ENCODE results near the gene KLK8.
"Not testable (repeated sequence)": the region's sequence is repeated elsewhere in the genome, so short reads cannot be mapped to it uniquely, and the experiment has no call there.

Gene KLK8

DNA sequence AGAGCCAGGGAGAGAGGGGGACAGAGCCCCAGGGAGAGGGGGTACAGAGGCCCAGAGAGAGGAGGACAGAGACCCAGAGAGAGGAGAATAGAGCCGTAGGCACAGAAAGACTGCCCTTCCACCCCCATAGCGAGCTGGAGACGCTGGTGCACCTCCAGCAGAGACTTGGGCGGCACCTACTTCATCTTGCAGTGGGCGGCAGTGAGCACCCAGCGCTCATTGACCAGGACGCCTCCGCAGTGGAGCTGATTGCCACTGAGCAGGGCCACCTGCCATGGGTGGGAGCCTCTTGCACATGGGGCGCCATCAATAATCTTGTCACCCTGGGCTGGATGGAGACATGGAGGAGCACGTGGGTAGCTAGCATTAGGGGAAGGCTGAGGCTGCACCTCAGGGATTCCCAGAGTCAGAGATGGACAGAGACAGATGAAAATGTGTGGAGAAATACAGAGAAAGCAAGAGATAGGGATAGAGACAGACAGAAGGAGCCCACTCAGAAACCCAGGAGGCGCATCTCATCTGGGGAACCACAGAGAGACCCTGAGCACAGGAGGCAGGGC, 19.7 kb downstream of the KLK8 start:
- no peak for DNase-seq

DNA sequence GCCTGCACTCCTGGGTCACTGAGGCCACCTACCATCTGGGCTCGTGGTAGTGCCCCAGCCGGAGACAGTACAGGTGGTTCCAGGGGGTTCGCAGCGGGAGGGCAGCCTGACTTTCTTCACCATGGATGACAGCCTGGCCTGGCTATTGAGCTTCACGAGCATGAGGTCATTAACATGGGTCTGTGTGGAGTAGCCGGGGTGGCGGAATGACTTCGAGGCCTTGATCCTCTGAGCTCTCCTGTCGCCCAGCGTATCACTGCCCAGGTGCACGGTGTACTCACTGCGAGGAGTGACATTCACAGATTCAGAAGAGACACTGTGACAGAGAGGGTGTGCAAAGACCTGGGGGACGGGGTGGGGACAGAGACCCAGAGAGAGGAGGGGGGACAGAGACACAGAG, 21.2 kb downstream of the KLK8 start:
- DNase-seq = no peak

DNA sequence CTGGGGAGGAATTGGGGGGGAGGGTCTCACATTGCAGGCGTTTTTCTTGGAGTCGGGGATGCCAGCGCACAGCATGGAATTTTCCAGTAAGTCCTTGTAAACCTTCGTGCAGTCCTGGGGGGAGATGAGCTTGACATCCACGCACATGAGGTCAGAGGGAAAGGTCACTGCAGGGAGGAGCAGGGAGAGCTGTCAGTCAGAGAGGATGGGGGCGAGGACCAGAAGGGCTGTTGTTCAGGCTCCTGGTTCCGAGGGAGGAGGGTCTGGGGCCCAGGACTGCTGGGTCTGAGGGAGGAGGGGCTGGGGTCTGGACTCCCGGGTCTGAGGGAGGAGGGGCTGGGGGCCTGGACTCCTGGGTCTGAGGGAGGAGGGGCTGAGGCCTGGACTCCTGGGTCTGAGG, 21.6 kb downstream of the KLK8 start:
- no peak for DNase-seq

DNA sequence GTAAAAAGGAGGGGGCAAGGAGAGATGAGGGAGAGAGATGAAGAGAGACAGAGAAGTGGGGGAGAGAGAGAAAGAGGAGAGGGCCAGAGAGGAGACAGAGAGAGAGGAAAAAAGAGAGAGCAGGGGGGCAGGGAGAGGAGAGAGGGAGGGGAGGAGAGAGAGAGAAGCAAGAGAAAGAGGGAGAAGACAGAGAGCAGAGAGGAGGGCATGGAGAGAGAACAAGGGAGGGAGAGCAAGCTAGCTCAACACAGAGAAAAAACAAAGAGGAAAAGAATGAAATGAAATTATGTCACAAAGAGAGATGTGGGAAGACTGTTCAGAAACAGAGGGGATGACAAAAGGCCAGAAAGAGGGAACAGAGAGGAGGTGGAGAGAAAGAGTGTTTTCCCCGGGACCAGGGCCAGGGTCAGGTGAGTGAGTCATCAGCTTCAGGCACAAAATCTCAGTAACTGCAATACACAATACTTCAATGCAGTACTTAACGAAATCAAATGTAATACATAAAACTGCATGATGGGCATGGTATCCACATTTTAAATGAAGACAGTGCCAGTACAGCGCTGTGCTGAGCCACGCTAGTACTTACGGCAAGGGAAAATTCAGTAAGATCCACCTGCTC, 22.5 kb downstream of the KLK8 start:
- DNase-seq = no peak

DNA sequence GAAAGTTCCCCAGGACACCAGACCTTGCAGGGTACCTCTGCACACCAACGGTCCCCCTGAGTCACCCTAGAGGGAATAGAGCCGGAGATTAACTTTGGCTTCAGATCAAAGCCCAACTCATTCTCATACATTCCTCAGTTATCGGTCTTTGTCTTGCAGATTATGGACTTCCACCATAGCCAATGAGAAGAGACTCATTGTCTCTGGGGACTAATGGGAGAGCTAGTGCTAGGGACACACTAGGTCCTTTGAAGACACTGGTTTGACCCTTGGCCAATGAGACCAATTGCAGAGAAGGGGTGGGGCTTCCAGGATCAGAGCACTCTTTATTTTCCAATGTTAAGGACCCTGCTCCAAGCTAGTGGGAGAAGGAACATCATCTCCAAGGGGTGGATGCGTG, 23.8 kb downstream of the KLK8 start:
- DNase-seq = no peak

DNA sequence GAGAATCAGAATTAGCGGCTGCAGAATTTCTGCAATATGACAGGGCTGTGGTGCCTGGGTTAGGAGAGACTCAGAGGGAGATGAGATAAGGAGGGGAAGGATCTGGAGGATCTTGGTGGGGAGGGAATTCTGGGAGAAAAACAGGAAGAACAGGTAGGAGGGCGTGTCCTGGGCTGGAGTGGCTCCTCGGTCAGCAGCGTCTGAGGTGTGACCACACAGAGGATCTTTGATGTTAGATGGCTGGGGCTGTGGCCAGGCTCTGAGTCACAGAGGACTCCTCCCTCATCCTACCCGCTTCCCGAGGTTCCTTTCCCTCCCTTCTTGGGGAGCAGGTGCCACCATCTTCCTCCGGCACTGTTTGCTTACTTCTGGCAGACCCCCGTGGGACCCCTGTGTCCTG, 25.6 kb downstream of the KLK8 start:
- DNase-seq = no peak

DNA sequence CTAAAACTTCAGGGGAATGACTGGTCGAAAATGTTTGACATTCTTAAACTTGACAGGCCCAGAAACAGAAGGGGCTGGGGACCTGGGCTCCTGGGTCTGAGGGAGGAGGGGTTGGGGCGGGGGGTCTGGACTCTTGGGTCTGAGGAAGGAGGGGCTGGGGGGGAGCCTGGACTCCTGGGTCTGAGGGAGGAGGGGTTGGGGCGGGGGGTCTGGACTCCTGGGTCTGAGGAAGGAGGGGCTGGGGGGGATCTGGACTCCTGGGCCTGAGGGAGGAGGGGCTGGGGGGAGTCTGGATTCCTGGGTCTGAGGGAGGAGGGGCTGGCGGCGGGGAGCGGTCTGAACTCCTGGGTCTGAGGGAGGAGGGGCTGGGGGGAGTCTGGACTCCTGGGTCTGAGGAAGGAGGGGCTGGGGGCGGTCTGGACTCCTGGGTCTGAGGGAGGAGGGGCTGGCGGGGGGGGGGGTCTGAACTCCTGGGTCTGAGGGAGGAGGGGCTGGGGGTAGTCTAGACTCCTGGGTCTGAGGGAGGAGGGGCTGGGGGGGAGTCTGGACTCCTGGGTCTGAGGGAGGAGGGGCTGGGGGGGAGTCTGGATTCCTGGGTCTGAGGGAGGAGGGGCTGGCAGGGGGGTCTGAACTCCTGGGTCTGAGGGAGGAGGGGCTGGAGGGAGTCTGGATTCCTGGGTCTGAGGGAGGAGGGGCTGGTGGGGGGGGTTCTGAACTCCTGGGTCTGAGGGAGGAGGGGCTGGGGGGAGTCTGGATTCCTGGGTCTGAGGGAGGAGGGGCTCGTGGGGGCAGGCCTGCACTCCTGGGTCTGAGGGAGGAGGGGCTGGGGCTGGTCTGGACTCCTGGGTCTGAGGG, 26.5 kb downstream of the KLK8 start:
- DNase-seq = no peak

DNA sequence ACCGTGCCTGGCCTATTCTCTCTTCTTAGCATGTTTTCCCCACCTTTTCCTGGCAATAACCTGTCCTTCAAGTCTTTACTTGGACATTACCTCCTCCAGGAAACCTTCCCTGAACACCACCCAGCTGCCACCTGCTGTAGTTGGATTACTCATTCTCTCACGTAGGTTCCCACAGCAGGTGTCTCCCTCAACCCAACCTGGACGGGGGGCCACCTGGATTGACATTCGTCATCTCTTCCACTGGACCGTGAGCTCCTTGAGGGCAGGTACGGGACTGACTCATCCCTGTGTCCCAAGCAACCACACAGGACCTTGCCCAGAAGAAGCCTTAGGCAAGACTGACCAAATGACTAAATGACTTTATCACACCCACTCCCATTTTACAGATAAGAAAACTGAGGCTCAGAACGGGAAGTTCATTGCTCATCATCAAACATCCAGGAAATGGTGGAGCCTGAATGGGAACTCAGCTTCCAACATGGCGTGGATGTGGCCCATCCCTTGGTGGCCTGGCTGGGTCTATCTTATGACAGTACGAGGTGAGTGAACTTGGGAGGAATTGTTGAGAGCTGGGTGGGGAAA, 28.5 kb downstream of the KLK8 start:
- no peak for DNase-seq

DNA sequence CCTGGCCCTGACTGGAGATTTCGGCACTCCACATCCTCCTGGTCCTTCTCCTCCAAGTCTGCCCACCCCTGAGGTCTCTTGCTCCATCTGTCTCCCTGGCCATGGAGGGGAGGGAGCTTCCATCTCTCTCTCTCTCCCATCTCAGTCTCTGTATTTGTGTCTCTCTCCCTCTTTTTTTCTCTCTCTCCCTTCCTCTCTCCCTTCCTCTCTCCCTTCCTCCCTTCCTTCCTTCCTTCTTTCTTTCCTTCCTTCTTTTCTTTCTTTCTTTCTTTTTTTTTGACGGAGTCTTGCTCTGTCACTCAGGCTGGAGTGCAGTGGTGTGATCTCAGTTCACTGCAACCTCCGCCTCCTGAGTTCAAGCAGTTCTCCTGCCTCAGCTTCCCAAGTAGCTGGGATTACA, 31.6 kb downstream of the KLK8 start:
- not testable (repeated sequence) for DNase-seq

DNA sequence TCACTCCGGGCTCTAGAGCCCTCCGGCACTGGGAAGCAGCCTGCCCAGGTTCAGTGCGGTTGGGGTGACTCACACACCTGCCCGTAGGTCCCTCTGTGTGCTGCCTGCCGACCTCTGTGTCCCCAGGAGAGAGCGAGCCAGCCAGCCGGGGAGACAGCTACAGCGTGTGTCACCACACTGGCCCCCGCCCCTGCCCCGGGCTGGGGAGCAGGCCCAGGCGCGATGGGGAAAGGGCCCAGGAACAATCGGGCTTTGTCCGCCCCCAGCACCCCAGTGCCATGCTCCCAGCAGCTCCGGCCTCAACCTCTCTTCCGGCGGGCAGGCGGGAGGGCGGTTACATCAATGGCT, 32.0 kb downstream of the KLK8 start, which contains the start of gene KLK6:
KLK6 (minus strand) TSS at position 179 of the 348 bp plus-strand sequence. CDS start 1,487 bp downstream, outside the sequence.
- peak in 1 of 2 experiments; percentile 18 for DNase-seq

DNA sequence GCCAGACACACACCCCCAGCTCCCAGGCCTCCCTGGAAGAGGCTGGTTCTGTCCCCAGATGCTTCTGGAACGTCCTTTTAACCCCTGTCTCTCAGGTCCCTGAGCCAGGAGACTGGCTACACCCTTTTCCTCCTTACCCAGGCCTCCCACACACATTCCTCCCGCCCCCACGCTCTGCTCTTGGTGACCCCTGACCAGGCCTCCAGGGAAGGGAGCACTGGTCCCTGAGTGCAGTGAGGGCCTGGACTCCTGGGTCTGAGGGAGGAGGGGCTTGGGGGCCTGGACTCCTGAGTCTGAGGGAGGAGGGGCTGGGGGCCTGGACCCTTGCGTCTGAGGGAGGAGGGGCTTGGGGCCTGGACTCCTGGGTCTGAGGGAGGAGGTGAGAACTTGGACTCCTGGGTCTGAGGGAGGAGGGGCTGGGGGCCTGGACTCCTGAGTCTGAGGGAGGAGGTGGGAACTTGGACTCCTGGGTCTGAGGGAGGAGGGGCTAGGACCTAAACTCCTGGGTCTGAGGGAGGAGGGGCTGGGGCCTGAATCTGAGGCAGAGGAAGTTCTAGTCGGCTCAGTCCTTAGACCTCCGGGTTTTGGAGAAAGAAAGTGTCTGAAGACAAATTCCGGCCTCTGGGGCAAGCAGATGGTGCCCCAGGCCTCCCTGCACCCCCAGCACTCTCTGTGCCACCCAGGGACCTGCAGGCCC, 32.5 kb downstream of the KLK8 start:
- no peak for DNase-seq

DNA sequence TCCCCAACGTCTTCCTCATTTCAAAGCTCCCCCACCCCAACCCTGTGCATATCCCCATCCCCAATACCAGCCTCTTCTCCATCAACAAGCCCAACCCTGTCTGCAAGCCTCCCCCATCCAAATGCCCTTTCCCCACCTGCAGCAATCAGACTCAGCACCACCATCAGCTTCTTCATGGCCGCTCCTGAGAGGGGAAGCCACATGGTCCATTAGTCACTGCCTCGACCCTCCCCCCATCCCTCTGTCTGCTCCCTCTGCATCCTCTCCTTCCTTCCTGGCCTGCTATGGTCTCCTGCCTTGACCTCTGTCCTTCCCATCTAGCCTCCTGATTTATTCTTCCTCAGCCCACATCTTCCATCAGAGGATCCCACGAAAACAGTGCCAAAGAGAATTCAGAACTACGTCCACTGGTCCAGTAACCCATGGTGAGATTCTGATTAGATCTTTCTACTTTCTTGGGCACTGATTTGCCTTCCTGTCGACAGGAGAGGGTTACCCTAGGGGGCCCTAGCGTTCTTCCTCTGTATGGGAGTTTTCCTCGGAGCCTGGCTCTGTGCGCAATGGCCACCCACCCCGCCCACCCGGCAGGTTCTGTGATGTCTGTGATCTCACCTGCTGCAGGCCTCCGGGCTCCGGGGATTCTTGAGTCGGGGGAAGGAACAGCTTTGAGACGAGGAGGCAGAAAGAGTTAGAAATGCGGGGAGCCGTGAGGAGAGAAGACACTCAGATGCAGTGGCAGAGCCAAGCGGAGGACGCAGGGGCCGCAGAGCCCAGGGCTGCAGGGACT, 33.3 kb downstream of the KLK8 start:
- no peak for DNase-seq

DNA sequence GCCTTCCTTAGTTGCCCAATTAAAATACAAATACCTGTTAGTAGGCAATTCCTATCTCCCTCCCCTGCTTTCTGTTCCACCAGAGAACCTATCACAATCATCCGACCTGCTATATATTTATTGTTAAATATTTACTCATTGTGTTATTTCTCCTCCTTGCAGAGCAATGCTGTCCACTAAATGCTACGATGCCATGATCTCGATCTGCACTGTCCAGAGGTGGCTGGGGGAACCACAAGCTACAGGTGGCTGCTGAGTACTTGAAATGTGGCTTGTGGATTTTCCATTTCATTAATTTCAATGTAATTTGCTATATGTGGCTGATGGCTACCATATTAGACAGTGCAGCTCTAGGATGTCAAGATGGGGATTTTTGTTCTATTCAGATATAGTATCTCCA, 37.1 kb downstream of the KLK8 start:
- no peak for DNase-seq

DNA sequence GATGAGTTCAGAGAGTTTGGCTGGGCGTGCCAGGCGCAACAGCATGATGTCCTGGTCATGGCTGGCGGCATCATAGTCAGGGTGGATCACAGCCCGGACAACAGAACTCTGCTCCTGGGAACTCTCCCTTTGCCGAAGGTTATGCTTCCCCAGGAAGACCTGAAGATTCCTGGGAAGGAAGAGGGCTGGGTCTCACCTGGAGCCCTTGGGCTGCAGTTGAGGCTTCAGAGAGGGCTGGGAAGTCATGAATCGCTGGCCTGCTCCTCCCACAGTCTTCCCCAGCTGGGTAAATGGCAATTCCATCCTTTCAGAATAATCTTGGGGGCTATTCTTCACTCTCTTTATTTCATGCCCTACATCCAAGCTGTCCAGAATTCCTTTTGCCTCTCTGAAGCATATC, 38.0 kb downstream of the KLK8 start:
- DNase-seq = no peak

DNA sequence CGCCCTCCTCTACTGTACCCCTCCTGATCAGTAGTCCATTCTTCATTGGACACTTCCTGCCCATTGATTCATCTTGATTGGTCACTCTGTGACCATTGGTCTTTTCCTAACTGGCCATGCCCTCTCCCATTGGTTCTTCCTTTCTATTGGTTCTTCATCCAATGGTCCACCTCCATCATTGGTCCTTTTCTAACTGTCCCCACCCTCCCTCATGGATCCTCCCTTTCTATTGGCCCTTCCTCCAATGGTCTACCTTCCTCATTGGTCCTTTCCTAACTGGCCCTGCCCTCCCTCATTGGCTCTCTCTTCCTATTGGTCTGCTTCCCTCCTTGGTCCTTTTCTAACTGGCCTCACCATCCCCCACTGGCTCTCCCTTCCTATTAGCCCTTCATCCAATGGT, 39.2 kb downstream of the KLK8 start:
- DNase-seq = no peak

DNA sequence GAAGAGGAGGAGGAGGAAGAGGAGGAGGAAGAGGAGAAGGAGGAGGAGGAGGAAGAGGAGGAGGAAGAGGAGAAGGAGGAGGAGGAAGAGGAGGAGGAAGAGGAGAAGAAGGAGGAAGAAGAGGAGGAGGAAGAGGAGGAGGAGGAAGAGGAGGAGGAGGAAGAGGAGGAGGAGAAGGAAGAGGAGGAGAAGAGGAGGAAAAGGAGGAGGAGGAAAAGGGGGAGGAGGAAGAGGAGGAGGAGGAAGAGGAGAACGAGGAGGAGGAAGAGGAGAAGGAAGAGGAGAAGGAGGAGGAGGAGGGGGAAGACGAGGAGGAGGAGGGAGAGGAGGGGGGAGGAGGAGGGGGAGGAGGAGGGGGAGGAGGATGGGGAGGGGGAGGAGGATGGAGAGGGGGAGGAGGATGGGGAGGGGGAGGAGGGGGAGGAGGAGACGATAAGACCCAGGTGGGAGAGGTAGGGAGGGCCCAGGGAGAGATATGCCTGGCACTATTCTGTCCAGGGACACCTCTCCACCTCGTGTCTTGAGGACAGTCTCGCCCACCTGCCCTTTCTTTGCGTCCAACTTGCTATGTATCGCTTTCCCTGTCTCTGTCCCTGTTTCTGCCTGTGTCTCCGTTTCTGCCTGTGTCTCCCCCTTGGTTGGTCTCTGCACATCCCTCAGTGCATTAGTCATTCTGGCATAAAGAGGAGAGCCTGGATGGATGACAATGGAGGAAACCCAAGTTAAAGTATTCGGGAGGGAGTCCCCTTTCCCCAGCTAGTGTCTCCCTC, 41.5 kb downstream of the KLK8 start:
- peak in 1 of 2 experiments; percentile 11 for DNase-seq

DNA sequence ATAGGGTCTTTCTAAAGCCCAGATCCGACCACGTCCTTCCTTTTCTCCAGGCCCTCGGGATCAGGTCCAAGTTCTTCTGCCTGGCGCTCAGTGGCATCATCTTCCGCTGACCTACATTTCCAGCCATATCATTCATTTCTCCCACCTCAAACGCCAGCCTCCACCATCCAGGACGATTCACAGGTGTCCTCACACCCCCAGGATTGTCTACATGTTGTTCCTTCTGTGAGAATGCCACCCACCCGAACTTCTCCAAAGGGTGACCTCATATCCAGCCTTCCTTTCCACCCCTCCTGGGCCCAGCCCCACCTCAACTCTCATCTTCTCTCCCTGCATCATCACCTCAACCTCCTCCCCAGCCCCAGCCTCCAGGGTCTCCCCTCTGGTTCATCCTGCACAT, 43.8 kb downstream of the KLK8 start:
- DNase-seq = no peak

DNA sequence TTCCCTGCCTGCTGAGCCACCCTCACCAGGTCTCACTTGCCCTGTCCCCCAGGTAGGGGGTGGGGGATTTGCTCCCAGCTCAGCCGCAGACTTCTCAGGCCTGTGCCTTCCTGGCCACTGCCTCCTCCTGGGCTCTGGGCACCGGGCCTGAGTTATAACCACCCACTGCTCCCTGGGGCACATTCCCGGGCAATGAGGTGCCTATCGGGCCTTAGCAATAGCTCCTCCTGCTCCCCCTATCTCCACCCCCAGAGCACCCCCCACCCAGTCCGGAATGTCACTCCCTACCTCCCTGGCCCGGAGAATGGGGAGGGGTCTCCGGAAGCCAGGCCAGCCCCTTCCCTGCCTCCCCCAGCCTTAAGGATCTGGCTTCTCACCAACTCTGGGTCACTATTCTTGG, 48.5 kb downstream of the KLK8 start, which contains the start of gene KLK5:
KLK5 (minus strand) TSS at position 129 of the 400 bp plus-strand sequence. CDS start 381 bp downstream, outside the sequence.
- no peak for DNase-seq

DNA sequence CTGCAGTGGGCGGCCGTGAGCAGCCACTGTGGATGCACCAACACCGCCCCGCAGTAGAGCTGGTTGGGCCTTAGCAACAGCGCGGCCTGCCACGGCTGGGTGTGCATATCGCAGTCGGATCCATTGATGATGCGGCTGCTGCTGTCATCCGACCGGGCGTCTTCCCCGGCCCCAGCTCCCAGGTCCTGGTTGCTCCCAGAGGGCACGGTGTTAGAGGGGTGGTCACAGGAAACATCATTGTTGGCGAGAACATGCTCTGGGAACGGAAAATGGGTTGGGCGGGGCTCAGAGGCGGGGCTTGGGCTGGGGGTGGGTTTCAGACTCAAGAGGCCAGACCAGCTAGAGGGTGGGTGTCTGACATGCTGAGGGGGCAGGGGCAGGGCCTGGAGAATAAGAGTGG, 51.5 kb downstream of the KLK8 start:
- DNase-seq = no peak

DNA sequence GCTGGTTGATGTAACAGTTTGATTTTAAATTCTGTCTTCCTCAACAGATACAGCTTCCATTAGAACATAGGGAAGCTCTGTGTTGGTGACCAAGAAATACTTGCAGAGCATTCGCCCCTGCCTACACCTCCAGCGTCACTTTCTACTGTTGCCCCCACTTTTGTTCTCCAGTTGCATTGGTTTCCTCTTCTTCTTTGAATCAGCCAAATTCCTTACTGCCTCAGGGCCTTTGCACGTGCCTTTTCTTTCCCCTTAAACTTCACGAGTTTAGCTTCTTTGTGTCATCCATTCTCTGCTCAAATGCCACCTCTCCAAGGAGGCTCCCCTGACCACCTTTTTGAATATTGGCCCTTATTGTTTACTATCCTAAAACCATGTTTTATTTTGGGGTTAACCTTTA, 54.3 kb downstream of the KLK8 start:
- no peak for DNase-seq

Measured in NCI-H526 (cell line).